Activated CD4-positive, alpha-beta T cell treated with anti-CD3 and anti-CD28 coated beads for 24 hours (primary cell): ENCODE measurements around the gene COL2A1.

Experiments
- DNase-seq, 2 donors: peaks; one replicate each; pipeline ENCODE4 v3.0.0-alpha.2; 2020; ENCODE audit warnings: low read depth in 2 of 2

Gene COL2A1

GRCh38 chr12:48012070-48012469 is 7.8 kb upstream of the COL2A1 start:
- no peak for DNase-seq

GRCh38 chr12:48010366-48010970 is 6.2 kb upstream of the COL2A1 start:
- DNase-seq: no peak

DNA sequence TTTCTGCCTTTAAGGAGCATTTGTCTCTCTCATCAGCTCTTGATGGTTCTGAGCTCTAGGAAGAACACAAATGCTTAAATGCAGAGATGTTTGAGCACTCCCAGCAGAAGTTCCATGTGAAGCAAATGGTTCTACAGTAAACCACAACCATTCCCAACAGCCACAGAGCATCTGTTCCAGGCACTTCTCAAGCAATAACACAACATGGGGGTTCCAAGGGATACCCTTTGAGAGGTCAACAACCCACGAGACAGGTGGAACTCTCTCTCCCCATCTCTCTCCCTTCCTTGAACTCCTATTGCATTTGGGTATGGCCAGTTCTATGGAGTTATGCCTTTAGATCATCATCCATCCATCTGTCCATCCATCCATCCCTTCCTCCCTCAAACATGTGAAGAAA is 5.2 kb upstream of the COL2A1 start:
- no peak for DNase-seq

DNA sequence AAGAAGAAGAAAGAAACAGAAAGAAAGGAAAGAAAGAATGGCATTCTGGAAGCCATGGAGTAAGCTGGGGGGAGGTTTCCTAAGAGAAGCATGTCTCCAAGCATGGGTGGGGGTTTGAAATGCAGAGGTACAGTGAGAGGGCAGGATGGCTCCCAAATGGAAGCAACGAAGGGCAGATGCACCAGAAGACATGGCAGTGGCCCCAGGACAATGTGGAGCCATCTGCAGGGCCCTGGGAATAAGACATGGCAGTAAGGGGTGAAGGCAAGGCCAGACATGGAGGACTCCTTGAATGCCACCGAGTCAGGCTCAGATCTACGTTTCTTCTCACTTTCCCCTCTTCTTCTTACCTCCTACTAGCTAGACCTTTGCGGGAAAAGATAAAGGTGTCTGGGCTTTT is 4.7 kb upstream of the COL2A1 start:
- DNase-seq: no peak

DNA sequence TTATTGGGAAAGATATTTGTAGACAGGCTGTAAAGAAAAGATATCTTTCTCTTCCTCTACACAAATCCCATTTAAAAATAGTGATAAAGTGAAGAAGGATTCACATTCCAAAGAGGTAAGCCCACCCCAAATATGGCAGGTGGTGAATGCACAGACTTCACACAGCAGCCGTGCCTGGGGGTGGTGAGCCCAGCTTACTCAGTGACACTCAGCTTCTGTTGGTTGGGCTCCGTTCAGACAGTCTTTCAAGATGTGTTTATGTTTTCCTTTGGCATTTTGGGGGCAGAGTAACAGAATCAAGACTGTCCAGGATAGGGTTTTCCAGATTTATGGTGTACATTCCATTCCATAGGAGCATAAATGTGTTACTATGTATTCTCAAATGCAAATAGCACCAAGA is 4.1 kb upstream of the COL2A1 start:
- DNase-seq: no peak

GRCh38 chr12:48007206-48007605 is 2.9 kb upstream of the COL2A1 start:
- no peak for DNase-seq

DNA sequence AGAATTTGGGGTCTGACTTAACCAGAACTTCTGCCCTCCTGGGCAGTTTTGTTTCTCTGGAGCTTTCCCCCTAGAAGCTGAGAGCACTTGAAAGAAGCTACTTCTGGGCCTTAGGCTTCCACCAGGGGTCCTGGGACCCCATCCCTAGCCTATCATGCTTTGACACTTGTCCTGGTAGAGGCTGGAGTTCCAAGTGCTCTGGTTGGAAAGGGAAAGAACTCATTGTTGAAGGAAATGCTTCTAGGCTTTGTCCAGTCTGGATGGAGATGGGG is 1.4 kb upstream of the COL2A1 start:
- no peak for DNase-seq

- no peak for DNase-seq
Observed at GRCh38 chr12:48005001-48005749, 899 bp upstream of the COL2A1 start.

- DNase-seq: no peak
Observed at GRCh38 chr12:48003226-48004052, 837 bp downstream of the COL2A1 start.

DNA sequence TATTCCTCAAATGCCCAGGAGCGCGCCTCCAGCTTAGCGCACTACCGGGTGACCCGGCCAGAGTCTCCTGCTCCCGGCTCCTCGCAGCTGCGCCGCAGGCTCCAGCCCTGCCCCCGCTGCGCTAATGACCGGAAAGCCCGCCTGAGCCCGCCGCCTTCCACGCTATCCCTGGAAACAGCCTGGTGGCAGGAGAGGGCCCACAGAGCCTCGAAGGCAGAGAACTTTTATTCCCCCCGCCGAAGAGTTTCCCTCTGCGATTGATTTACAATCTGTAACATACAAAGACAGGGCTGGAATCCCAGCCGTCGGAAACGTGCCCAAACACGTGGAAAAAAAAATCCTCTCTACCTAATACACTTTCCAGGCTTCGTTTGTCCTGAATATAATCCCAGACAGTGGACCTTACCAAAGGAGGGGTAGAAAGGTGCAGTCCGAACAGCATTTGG is 1.5 kb downstream of the COL2A1 start:
- no peak for DNase-seq

- no peak for DNase-seq
Observed at GRCh38 chr12:48002414-48002730, 1.9 kb downstream of the COL2A1 start.

- no peak for DNase-seq
Observed at GRCh38 chr12:48001505-48002413, 2.5 kb downstream of the COL2A1 start.

DNA sequence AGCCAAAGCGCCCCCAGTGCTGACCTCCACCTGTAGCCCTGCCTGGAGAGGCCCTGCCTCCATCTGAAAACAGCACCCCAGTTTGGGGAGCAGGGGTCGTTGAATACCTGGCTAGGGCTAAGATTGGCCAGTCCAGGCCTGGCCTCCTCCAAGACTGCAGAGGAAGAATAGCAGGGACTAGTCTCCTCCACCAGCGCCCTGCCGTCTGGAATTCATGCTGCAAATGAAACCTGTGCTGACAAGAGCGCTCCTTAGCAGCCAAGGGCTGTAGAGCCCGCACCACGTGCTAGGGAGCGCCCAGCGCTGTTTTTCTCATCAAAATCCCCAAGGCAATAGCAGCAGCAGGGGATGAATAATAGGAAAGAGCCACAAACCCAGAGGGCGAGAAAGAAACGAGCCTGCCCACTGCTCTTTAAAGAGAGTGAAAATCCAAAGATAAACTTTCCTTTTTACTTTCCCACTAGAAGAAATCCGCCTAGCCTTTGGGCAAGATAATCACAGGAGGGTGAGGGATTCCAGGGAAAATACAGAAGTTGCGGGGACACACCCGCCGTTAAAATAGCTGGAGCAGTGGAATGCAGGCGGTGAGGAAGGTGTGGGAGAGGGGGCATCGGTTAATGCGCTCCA is 3.3 kb downstream of the COL2A1 start:
- DNase-seq: no peak

DNA sequence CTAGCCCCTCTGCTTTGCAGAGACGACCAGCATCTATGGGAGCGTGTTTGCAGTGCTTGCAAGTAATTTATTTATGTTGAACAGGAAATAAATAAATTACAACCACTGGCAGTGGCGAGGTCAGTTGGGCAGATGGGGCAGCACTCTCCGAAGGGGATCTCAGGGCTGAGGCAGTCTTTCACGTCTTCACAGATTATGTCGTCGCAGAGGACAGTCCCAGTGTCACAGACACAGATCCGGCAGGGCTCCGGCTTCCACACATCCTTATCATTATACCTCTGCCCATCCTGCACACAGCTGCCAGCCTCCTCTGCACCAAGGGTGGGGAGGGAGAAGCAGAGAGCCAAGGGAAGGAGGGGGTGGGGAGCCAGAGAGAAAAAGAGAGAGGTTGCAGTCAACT is 4.5 kb downstream of the COL2A1 start:
- DNase-seq: no peak

- no peak for DNase-seq
Observed at GRCh38 chr12:47997321-47997720, 7.0 kb downstream of the COL2A1 start.

GRCh38 chr12:47995981-47996401 is 8.3 kb downstream of the COL2A1 start:
- DNase-seq: no peak

- no peak for DNase-seq
Observed at GRCh38 chr12:47993491-47993890, 10.8 kb downstream of the COL2A1 start.

- no peak for DNase-seq
Observed at GRCh38 chr12:47992776-47993175, 11.5 kb downstream of the COL2A1 start.

DNA sequence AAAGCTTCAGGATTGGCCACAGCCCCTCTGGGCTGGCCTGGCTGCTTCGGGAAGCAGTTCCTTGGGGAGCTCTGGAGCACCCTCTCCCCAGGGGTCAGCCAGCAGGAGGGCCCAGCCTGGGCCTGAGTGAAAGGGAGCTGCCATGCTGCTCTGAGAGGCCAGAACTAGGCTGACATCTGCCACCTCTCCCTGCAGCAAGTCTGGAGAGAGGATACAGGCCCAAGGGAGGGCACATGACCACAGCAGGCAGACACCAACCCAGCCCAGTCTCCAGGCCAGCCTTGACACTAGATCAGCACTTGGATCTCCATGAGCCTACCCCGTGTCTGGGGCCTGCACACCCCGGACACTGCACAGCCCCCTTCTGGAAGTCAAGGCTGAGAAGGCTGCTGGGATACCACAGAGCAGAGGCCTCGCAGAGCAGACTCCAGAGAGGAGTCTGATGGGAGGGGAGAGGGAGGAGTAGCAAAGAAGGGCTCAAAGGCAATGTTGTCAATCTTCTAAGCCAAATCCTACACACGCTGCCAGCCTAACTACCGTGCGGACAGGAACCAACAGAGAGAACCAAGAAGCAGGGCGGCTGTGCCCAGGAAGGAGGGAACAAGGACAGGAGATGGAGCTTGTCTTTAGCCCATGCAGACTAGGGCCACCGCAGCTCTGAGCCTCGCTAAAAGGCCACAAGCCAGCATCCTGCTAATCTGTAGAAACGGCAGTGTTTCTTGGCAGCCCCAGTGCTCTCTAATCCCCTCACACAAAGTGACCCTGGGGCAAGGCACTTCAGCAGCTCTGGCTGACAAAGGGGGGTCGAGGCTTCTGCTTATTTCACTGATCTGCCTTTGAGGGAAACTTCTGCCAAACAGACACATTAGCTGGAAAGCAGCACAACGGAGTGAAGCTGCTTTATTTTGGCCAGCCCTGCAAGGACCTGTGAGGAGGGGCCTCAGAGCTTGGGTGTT is 12.9 kb downstream of the COL2A1 start:
- no peak for DNase-seq

- no peak for DNase-seq
Observed at GRCh38 chr12:47990351-47991105, 13.7 kb downstream of the COL2A1 start.
